GM23338 (cell line): ENCODE results near the gene UPF2. TPM values are rescaled to one million over a fixed set of nuclear protein-coding genes. Genes with fewer than 3 reads are reported as not detected.

Source experiments
- ATAC-seq: fragments of 200-7000 bp; cut with Tn5 transposase; 3 replicates; pipeline ENCODE4 v1.9.1; 2020
- DNase-seq: peaks from one replicate; pipeline ENCODE4 v3.0.0-alpha.2; 2015; ENCODE audit warnings: low spot score
- H2AFZ ChIP-seq: fragments of 200-600 bp; sonication (generic); 2 replicates; pipeline ENCODE4 v1.8.0; 2016; ENCODE audit warnings: antibody characterized with exemption, mild to moderate bottlenecking, moderate library complexity
- H3F3A ChIP-seq: fragments of 200-600 bp; sonication (generic); replicated peaks from 2 replicates; pipeline ENCODE4 v1.8.0; 2017; ENCODE audit warnings: antibody characterized with exemption, mixed run types, low read depth
- H3K27ac ChIP-seq: fragments of 200-600 bp; sonication (generic); 2 replicates; pipeline ENCODE4 v1.6.1; 2016; ENCODE audit warnings: low read depth
- H3K27me3 ChIP-seq: fragments of 200-600 bp; sonication (generic); 2 replicates; pipeline ENCODE4 v1.8.0; 2016; ENCODE audit warnings: mild to moderate bottlenecking, mixed run types, moderate library complexity; ENCODE audit not compliant: insufficient read depth
- H3K36me3 ChIP-seq: fragments of 200-600 bp; sonication (generic); 2 replicates; pipeline ENCODE4 v1.8.0; 2016; ENCODE audit warnings: mild to moderate bottlenecking; ENCODE audit not compliant: insufficient read depth
- H3K4me1 ChIP-seq: fragments of 200-600 bp; sonication (generic); 2 replicates; pipeline ENCODE4 v1.8.0; 2016; ENCODE audit warnings: mild to moderate bottlenecking, moderate library complexity; ENCODE audit not compliant: insufficient read depth
- H3K4me2 ChIP-seq: fragments of 200-600 bp; sonication (generic); 2 replicates; pipeline ENCODE4 v1.7.1; 2017; ENCODE audit warnings: mixed run types
- H3K4me3 ChIP-seq: fragments of 200-600 bp; sonication (generic); 2 replicates; pipeline ENCODE4 v1.6.1; 2016; ENCODE audit warnings: mixed run types
- H3K79me2 ChIP-seq: fragments of 200-600 bp; sonication (generic); replicated peaks from 2 replicates; pipeline ENCODE4 v1.8.0; 2017; ENCODE audit warnings: mild to moderate bottlenecking; ENCODE audit not compliant: insufficient read depth
- H3K9me2 ChIP-seq: fragments of 200-600 bp; sonication (generic); 2 replicates; pipeline ENCODE4 v1.8.0; 2017; ENCODE audit not compliant: insufficient read depth
- H4K20me1 ChIP-seq: fragments of 200-600 bp; sonication (generic); replicated peaks from 2 replicates; pipeline ENCODE4 v1.8.0; 2017; ENCODE audit warnings: mild to moderate bottlenecking; ENCODE audit not compliant: insufficient read depth
- H3K27ac Mint-ChIP-seq: 2 replicates; pipeline ENCODE4 v1.8.0; 2020; ENCODE audit warnings: inconsistent platforms, mild to moderate bottlenecking, moderate library complexity, mixed read lengths
- H3K27me3 Mint-ChIP-seq: 3 replicates; pipeline ENCODE4 v1.8.0; 2022; ENCODE audit warnings: low read depth, mild to moderate bottlenecking, moderate library complexity, mixed read lengths, inconsistent platforms; ENCODE audit not compliant: insufficient read depth, poor library complexity
- H3K36me3 Mint-ChIP-seq: 3 replicates; pipeline ENCODE4 v1.8.0; 2021; ENCODE audit warnings: low read depth, mild to moderate bottlenecking, inconsistent platforms, moderate library complexity, mixed read lengths
- H3K4me1 Mint-ChIP-seq: 3 replicates; pipeline ENCODE4 v1.8.0; 2020; ENCODE audit warnings: mild to moderate bottlenecking, inconsistent platforms, mixed read lengths
- H3K4me3 Mint-ChIP-seq: 3 replicates; pipeline ENCODE4 v1.8.0; 2021; ENCODE audit warnings: moderate library complexity, mild to moderate bottlenecking, inconsistent platforms, mixed read lengths
- H3K9me3 Mint-ChIP-seq: 3 replicates; pipeline ENCODE4 v1.8.0; 2020; ENCODE audit warnings: moderate library complexity, mild to moderate bottlenecking, inconsistent platforms, mixed read lengths
- CREB1 ChIP-seq: fragments of 250-450 bp; sonication (Bioruptor Pico); IDR thresholded peaks from 2 replicates; pipeline ENCODE4 v1.5.0; 2020; ENCODE audit warnings: low read depth, mild to moderate bottlenecking, moderate library complexity
- EZH2phosphoT487 ChIP-seq: fragments of 200-600 bp; sonication (generic); IDR thresholded peaks from one replicate; pipeline ENCODE4 v1.8.1; 2018; ENCODE audit warnings: antibody characterized with exemption; ENCODE audit not compliant: unreplicated experiment
- JUNB ChIP-seq: IDR thresholded peaks from one replicate; pipeline ENCODE4 v1.6.1; 2016; ENCODE audit warnings: antibody characterized with exemption; ENCODE audit not compliant: unreplicated experiment
- POLR2AphosphoS5 ChIP-seq: IDR thresholded peaks from 2 replicates; pipeline ENCODE4 v1.6.1; 2016; ENCODE audit warnings: antibody characterized with exemption, low read depth
- REST ChIP-seq: IDR thresholded peaks from one replicate; pipeline ENCODE4 v1.6.1; 2018; ENCODE audit warnings: antibody characterized with exemption; ENCODE audit not compliant: unreplicated experiment
- ZNF114 ChIP-seq: fragments of 250-450 bp; sonication (Bioruptor Pico); IDR thresholded peaks from 2 replicates; pipeline ENCODE4 v1.5.0; 2020; ENCODE audit warnings: mild to moderate bottlenecking, moderate library complexity
- ZNF462 ChIP-seq: fragments of 250-450 bp; sonication (Bioruptor Pico); IDR thresholded peaks from 2 replicates; pipeline ENCODE4 v1.5.0; 2020; ENCODE audit warnings: mild to moderate bottlenecking, moderate library complexity
- polyA plus RNA-seq: library from polyadenylated mRNA; unstranded; fragments of >200 nt; fragmentation: Nextera tagmentation; extraction: Ambion mirVana; gene quantifications from 2 replicates; pipeline ENCODE4 v1.2.1, GENCODE V29; 2016
- total RNA-seq: library from RNA; depleted of rRNA; stranded (reverse); fragments of >200 nt; shearing (Covaris generic); gene quantifications from 2 replicates; pipeline ENCODE4 v1.2.3, GENCODE V29; 2014
- TF ChIP-seq, protein P1 (sequence below), 2 experiments: fragments of 200-600 bp in 1 of 2; sonication (generic) in 1 of 2; conservative IDR thresholded peaks; 2 replicates each; pipeline versions ENCODE4 v1.5.1 to v1.6.1; 2016 to 2017; ENCODE audit warnings: antibody characterized with exemption in 2 of 2, low read depth in 2 of 2, mild to moderate bottlenecking in 2 of 2, moderate library complexity in 1 of 2

Gene UPF2
- total and polyA plus RNA-seq, 2 experiments from 2014 or later = 29.0 to 78.5 TPM

DNA sequence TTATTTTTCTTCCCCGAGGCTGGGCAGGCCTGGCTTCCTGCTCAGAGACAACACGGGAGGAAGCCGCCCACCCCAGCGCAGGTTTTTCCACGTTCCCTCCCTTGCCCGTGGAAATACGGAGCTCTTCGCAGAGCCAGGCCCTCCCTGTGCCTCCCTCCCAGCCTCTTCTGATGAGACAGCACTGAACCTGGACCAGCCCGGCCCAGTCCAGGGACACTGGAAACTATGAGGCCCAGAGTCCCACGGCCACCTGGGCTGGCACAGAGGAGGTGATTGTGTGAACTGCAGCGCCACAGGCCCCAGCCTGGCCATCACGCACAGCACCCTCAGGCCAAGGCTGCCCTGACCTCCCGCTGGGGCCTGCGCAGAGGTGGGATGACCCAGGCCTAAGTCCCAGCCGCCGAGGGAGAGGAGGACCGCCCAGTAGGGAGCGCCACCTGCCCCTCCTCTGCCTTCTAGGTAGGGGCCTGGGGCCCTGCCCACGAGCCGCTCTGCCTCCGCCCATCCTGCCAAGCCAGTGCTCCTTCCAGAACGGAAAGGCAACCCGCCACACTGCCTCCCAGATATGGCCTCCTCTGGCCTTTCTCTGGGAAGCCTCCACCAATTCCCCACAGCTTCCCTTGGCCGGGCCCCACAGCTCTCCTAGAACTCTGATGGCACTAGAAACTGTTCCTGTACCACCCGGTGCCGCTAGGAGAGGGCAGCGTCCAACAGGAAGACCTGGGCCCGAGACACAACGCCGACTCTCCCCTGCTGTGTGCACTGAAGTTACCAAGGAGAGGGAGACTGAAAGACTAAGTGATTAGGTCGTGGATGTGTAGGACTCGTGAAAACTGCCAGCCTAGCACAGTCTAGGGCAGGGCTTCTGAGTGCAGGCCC, 162.2 kb downstream of the UPF2 start (continued):
- TF ChIP-seq, protein P1, sequence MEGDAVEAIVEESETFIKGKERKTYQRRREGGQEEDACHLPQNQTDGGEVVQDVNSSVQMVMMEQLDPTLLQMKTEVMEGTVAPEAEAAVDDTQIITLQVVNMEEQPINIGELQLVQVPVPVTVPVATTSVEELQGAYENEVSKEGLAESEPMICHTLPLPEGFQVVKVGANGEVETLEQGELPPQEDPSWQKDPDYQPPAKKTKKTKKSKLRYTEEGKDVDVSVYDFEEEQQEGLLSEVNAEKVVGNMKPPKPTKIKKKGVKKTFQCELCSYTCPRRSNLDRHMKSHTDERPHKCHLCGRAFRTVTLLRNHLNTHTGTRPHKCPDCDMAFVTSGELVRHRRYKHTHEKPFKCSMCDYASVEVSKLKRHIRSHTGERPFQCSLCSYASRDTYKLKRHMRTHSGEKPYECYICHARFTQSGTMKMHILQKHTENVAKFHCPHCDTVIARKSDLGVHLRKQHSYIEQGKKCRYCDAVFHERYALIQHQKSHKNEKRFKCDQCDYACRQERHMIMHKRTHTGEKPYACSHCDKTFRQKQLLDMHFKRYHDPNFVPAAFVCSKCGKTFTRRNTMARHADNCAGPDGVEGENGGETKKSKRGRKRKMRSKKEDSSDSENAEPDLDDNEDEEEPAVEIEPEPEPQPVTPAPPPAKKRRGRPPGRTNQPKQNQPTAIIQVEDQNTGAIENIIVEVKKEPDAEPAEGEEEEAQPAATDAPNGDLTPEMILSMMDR (conservative IDR thresholded peaks at IDR 0.05; ENCODE audit: low read depth in 2 of 2) = peak; percentile 29 to 70; a peak in 3 of 4 replicates

DNA sequence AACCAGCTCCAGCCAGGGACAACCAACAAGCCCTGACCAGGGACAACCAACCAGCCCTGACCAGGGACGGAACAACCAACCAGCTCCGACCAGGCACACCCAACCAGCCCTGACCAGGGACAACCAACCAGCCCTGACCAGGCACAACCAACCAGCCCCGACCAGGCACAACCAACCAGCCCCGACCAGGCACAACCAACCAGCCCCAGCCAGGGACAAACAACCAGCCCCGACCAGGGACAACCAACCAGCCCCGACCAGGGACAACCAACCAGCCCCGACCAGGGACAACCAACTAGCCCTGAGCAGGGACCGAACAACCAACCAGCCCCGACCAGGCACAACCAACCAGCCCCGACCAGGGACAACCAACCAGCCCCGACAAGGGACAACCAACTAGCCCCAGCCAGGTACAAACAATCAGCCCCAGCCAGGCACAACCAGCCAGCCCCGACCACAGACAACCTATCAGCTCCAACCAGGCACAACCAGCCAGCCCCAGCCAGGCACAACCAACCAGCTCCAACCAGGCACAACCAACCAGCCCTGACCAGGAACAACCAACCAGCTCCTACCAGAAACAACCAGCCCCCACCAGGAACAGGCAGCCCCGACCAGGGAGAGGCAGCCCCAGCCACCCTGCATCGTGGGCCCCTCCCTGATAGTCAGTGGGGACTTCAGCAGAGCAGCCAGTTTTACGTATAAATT, 163.1 kb downstream of the UPF2 start:
- H3K4me2 ChIP-seq = no peak overlapping the region
- no peak overlapping the region; the same call in 2 of the 3 replicates for H3K4me3 Mint-ChIP-seq
- H2AFZ ChIP-seq = no peak overlapping the region; the same call in 1 of the 2 replicates
- H3K36me3 ChIP-seq = no peaks in the 10 kb centered on the region
- ATAC-seq (no peak), DNase-seq (no peak)
- H3K27ac ChIP-seq = no peak overlapping the region
- no peaks in the 10 kb centered on the region for H3K9me3 Mint-ChIP-seq
- peaks cover 26% of the 10 kb centered on the region for H3K4me1 Mint-ChIP-seq
- H3K27ac Mint-ChIP-seq = peak overlapping the region; percentile 52; the same call in 1 of the 2 replicates
- peaks cover 7% of the 10 kb centered on the region for H3K27me3 Mint-ChIP-seq
- H3F3A ChIP-seq = no peaks in the 10 kb centered on the region; the same call in 1 of the 2 replicates
- H3K4me1 ChIP-seq = peaks cover 16% of the 10 kb centered on the region
- peaks cover 2% of the 10 kb centered on the region; the same call in 1 of the 3 replicates for H3K36me3 Mint-ChIP-seq
- H3K9me2 ChIP-seq = no peaks in the 10 kb centered on the region
- H3K4me3 ChIP-seq = no peak overlapping the region
- no peaks in the 10 kb centered on the region for H3K27me3 ChIP-seq
- H4K20me1 ChIP-seq = no peaks in the 10 kb centered on the region
- H3K79me2 ChIP-seq = no peaks in the 10 kb centered on the region
- TF ChIP-seq ZNF462 (CRISPR knock-in tag) (no peak), EZH2phosphoT487 (no peak), CREB1 (CRISPR knock-in tag) (no peak), REST (no peak), ZNF114 (CRISPR knock-in tag) (no peak), POLR2AphosphoS5 (no peak), JUNB (no peak)
- TF ChIP-seq, protein P1 (conservative IDR thresholded peaks at IDR 0.05; ENCODE audit: low read depth in 2 of 2) = no peak
